NCI-H1105 (cell line): ENCODE results near the gene C2CD4D.
A peak's percentile ranks its signal among the peaks of the same experiment; 100 is the strongest.

ENCODE experiments used
- DNase-seq: peaks from one replicate; lab custom pipeline; 2025; lab: John Stamatoyannopoulos, UW

Gene C2CD4D

DNA sequence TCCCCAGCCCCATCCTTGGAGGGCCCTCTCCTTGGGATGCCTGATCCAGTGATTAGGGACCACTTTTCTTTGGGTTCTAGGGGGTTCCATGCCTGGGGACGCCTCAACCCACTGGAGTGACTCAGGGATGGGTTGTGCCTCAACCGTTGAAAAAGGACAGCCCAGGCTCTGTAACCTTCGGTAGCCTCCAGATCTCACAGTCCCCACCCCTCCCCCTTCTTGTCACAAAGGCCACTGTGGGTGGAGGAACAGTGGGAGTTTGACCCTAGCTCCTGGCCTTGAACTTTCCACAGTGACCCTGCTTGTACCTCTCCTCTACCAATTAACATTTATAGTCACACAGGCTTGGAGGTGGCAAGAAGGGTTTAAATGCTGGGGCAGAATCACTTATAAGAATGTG is 5.4 kb downstream of the C2CD4D start:
- no peak for DNase-seq

DNA sequence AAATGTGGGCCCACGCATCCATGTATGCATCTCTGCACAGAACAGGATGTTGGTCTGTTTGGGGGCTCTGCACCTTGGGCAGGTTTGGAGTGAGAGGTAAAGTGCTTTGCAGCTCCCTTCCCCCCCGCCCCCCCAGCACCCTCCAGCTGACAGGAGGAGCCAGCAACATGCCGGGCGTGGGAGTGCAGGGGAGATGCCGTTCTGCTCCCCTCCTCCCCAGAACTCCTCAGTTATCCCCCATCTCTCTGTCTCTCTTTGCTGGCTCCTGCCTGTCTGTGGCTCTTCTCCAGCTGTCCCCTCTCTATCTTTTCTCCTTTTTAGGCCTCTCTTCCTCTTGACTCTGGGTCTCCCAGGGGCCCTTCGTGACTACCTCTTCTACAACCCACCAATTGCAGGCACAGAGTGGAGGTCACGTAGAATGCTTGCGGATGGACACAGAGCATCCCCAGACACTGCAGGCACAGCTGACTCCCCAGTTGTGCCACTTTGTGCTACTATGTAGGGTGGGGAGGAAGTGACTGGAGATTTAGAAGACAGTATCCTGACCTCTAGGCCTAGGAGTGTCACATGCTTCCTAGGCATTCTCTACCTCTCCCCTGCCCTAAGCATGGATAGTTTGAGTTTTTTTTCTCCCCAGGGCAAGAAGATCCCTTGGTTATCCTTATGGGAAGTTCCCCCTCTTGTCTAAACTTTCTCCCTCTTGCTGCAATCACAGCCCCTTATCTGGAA is 6.3 kb downstream of the C2CD4D start:
- DNase-seq, result no peak

DNA sequence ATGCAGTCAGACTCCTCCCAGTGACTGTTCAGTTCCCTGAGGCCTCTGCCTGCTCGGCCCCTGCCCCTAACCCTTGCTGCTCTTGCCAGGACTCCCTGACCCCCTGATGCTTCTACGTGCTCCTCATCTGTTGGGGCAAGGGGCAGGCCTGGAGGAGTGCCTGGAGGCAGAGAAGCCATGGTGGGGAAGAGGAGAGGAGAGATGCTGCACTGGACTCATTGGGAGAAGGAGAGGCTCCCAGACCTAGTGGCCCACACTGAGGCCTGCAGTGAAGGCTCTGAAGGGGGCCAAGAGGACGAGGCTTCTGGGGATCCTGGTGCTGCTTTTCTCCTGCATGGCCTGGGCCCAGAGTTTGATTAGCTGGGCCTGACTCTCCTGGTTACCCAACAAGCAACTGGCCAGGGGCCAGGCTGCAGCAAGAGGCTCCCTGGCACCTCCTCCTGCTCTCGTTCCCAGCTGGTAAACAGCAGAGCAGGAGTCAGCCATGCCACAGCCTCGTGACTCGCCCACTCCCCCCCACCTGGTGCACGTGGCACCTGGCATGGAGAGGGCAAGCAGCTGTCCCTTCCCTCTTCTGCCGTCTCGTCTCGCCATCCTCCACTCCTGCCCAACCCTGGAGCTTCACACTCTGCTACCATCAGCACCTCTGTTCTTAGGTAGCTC is 7.2 kb downstream of the C2CD4D start:
- peak; percentile 91 for DNase-seq

DNA sequence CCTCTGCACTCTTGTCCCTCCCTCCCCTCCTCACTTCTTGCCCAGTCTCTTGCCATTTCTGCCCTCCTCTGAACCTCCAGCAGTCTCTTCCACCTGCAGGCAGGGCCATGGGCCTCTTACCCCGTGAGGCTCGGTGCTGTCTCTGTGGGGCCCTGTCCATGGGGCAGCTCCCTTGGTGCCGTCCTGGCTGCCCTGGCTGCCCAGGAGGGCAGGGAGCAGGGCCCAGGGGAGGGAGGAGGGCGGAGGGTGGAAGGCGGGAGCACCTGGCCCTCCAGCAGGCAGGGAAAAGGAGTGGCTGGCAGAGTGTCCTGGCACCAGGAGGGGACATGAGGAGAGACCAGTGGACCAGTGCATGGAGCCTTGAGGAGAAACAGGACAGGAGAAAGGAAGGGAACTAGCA is 8.0 kb downstream of the C2CD4D start, which contains the start of gene RORC:
RORC (minus strand) TSS at position 198 of the 400 bp plus-strand sequence; CDS start at position 160, 38 bp downstream.
- DNase-seq, result no peak

DNA sequence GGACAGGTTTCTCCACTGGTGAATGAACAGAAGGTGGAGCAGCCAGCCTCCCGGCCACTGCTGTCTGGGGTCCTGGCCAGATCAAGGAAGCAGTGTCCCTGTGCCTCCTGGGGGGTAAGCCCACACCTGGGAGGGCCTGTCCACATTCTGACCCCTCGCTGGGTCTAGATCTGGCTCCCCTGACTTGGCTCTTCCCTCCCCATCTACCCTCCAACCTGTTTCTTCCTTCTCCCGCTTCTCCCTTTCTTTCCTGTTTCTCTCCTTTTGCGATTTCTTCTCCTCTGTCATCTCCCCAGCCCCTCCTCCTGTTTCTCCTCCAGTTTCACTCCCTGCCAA is 8.4 kb downstream of the C2CD4D start:
- DNase-seq, result no peak

DNA sequence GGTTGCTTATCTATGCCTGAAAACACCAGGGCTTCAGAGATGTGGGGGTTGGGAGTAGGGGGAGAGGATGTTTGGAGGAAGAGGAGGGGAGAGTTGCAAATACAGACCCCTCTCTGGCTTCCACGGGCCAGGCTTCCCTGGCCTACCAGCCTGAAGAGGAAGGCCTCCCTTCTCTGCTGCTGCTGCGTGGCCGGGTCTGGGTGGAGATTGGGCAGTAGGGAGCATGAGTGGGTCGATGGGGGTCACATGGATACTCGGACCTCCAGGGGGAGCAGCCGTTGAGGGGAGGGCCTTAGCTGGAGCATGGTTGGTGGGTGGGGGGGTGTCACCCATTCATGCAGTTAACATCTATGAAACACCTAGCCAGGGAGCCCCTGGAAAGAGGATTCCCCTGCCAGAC is 9.6 kb downstream of the C2CD4D start:
- DNase-seq, result no peak

DNA sequence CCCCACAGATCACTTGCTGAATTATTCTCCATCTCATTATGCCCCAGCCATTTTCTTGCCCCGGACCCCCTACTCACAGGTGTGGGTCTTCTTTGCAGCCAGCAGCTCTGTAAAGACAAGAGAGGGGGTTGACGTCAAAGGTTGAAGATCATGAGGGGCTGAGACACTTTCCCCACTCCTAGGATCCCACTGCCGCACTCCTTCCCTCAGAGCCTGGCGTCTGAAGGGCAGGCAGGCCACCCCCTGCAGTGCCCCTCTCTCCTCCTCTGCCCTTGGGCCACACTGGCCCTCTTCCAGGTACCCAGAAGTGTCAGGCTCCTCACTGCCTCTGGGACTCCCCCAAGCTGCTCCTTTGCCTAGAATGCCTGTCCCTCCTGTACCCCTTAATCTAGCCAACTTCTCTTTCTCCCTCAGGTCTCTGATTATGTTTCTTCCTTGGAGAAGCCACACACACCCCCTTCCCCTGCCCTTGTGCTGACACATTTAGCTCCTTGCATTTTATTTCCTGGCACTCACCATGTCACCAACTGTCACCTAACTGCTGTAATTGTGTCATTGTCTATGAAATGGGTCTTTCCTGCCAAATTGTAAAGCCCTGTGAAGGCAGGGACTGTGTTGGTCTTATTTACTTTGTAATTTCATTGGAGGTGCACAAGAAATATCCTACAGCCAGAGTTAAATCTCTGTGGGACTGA is 10.1 kb downstream of the C2CD4D start:
- no peak for DNase-seq

DNA sequence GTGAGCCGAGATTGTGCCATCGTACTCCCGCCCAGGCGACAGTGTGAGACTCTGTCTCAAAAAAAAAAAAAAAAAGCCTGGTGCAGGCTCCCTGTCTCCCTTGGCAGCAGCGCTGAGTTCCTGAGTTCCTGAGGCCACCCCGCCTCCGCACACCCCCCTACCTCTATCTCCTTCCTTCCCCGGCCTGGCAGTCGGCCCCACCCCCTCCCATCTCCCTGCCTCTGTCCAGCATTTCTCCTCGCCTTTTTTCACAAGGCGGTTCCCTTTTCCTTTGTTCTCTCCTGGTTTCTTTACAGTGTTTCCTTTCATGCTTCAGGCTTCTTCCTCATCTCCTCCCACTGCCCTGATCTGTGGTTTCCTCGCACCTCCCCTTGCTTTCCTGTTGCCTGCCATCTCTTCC is 10.7 kb downstream of the C2CD4D start:
- DNase-seq, result no peak

DNA sequence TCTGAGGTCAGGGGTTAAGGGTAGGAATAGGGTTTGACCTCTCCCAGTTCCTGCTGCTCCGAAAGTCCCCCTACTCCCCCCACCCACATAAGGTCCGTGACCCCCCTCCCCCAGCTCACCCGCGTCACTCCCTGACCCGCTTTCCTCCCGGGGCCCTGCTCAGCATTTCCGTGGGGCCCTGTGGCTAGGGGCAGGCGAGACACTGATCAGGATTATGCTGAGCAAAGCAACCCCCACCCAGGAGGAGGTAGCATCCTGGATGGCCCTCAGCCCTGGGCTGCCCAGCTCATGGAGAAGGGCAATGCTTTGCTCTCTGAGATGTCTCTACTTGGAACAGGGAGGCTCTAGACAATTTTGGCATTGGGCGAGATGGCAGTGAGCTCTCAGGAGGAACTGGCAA is 11.8 kb downstream of the C2CD4D start:
- no peak for DNase-seq

DNA sequence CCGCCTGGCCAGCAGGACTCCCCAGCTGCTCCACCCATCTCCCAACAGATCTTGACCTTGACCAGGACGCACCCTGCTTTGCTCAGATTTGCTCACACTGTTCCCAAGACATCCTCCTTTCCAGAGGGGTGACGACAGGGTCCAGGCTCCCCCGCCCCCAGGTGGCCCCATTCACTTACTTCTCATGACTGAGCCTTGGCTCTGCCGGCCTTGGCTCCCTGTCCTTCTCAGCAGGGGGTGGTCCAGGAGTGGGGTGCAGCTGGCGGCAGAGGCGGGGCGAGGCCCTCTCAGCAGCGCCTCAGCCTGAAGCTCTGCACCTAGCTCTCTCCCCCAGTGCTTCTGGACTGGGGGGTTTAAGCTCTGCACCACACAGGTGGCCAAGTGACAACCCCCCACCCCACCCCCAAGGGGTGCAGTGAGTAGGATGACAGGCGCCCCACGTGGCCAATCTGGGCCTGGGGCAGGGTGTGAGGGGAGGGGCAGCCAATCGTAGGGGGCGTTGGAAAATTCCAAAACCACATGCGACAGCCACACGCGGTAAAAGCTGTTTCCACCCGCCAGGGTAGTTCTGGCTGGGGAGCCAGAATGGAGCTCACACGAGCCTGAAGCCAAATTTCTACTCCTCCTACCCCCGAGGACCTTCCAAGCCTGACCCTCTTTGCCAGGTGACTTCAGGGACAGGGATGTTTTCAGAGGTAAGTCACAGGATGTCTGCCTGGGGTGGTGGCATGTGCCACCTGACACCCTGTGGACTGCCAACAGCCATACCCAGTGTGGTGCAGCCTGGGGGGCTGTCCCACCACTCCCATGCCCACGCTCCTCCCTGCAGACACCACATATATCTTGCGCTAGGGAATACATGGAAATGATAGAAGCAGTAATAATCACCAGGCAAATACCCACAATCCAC is 13.6 kb downstream of the C2CD4D start:
- no peak for DNase-seq

DNA sequence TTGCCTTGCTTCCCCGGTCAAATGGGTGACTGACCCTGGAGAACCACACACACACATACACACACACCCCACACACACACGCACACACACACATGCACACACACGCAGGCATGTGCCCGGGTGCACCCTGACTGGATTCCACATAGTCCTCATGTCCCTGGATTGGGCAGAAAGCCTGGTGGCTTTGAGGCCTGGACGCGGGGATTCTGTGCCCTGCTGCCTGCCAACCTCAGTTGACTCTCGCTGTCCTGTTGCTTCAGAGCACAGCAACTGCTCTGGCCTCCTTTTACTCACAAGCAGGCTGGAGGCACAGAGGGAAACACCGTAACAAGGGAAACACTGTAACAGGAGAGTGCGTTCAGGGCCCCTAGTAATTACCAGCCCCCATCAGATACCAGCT is 14.4 kb downstream of the C2CD4D start:
- DNase-seq, result no peak

DNA sequence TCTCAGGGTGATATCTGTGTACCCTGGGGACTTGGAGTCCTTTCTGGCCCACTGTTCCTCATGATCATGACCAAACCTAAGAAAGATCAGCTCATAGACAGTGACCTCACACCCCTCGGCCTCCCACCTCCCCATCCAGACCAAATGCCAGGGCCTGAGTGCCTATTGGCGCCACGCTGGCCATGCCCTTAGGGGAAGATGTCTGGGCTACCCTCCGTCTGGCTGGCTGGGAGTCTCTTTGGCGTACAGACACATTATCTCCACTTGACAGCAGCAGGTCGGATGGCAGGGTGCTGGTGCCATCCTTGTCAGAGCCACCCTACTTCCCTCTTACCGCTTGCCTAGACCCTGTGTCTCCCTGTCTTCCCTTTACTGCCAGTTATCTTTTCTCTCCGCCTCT is 16.4 kb downstream of the C2CD4D start:
- DNase-seq, result no peak

DNA sequence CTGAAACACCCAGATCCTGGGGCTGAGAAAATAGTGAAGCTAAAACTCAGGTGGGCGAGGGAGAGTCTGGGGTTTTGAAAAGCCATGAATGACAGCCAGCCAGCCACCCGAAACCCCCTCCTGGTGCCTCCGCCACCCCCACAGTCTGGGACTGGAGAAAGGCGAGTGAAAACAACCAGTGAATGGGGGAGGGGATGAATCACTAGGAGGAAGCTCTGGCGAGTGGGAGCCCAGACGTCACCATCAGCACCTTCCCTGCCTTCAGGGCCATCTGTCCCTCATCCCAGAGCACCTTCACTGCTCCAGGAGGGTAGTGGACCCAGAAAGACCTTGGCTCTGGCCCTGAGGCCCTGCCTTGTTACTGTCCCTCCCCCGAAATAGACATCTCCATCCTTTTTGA is 17.2 kb downstream of the C2CD4D start:
- no peak for DNase-seq

DNA sequence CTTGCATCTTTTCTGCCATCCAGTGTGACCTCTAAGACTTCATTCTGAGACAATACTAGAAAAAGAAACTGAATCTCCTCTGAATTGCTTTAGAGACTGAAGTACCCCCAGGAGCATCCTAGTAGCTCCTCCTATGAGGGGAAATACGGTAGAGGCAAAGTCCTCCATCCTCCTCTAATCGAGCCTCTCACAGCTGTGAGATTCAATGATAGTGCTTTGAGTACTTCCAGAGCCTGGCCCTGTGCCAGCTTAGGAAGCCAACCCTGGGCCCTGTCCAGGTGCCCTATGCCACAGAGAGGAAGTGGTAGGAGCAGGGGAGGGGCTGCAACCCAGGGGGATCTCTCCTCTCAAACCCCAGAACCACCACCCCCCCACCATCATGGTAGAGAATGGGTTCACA is 18.7 kb downstream of the C2CD4D start:
- peak; percentile 82 for DNase-seq

DNA sequence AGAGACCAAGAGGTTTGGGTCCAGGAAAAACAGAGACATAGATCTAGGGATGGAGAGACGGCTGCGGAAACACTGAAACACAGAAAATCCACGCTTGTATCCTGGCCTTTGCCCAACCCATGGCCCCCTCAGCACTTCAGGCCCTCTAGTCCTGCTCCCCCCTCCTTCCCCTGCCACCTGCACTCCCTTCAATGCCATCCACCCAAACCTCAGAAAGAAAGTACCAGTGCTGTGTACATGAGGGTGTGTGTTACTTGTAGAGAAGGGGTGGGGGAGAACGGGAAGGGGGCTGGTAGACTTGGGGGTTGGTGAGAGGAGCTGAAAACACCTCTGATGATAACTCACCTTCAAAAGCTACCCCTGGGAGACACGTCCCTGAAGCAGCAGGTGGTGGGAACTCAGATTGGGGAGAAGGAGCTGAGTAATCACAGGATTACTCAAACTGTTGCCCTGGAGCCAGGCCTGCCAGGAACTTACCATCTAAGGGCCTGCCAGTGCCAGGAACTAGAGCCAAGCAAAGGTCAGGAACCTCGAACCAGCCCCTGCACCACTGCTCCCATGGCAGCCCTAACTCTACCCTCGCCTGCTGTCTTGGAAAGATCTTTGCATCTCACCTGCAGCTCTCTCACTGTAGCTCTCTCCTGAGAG is 19.5 kb downstream of the C2CD4D start:
- DNase-seq, result no peak

DNA sequence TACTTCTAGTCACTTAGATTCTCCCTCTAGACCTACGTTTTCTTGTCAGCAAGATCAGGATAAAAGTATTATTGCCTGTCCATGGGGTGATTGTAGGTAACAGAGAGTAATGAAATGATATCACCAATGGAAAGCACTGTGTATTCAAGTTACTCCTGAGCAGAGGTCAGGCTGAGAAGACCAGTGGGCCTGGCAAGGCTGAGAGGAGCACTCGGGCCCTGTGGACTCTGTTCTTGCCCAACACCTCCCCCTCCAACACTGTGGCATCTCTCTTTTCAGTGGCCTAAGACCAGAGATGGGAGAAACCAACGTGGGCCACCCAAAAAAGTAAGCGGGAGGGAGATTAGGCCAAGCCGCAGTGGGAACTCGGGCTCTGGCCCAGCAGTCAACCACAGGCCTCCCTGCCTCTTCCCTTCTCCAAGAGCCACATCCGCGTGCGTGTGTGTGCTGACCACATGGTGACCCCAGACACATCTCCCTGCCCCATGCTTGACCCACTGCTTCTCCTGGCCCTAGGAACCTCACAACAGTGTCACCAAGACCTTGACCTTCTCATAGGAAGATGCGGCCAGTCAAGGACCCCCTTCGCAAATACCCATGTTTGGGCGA is 20.3 kb downstream of the C2CD4D start:
- DNase-seq, result no peak

DNA sequence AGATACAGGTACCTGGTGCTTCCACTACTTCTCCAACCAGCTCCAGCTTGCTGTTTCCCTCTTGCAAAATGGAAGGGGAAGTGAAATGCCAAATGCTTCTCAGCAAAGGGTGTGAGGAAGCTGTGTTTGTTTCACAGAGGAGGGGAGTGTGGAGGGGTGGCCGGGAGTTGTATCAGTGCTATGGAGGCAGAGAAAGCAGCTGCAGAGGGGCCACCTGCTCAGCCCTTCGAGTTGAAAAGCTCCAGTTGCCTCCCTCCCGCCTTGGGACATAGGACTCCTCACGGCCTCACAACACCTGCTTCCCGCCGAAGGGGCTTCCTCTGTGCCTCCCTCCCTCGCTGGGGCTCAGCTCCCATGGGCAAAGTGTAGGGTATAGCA is 22.3 kb downstream of the C2CD4D start:
- no peak for DNase-seq

DNA sequence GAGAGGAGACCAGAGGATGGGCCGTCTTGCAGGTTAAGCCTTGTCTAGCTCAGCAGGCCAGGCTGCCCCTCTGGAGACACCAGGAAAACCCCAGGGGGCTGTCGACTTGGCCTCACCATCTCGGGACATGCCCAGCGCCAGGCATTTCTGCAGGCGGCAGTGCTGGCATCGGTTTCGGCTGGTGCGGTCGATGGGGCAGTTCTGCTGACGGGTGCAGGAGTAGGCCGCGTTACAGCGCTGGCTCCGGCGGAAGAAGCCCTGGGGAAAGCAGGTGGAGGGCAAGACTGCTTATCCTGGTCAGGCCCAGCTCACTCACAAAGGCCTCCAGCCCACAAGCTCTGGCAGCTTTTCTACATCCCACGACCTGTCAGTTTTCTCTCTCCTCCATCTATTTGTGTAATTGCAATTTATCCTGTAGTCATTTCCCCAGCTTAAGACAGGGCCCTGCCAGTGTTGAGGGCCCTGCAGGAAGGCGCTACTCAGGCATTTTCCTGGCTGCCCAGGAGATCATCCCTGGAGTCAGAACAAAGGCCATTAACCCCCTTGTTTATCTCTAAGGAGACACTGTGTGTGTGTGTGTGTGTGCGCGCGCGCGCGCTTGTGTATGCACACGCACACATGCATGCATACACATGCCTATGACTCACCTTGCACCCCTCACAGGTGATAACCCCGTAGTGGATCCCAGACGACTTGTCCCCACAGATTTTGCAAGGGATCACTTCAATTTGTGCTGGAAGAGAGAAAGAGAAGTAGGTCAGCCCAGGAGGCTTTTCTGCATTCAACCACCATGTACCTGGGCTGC is 22.9 kb downstream of the C2CD4D start:
- DNase-seq, result no peak

DNA sequence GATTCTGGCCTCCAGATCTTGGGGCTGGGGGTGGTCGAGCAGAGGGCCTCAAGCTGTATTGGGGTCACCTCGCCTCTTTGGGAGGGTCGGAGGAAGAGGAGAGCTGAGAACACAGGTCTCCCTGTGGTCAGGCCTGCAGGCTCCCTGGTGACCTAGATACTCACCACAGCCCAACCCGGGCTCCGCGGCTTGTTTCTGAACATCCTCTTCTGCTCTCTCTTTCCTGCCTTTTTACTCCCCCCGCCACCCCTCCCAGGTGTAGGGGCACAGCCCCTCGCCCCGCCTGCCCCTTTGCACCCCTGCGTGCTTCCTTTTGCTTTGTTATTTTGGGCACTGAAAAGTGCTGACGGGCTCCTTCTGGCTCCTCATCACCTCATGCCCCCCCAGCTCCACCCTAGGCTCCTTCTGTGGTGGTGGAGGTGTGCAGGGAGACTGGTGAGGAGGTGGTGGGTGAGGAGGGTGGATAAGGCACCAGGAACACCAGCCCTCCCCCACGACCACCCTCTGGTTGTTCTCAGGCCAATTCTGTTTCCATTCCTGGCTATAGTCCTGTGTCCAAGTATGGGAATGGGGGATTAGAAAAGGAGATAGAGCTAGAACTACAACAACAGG is 23.8 kb downstream of the C2CD4D start:
- no peak for DNase-seq

DNA sequence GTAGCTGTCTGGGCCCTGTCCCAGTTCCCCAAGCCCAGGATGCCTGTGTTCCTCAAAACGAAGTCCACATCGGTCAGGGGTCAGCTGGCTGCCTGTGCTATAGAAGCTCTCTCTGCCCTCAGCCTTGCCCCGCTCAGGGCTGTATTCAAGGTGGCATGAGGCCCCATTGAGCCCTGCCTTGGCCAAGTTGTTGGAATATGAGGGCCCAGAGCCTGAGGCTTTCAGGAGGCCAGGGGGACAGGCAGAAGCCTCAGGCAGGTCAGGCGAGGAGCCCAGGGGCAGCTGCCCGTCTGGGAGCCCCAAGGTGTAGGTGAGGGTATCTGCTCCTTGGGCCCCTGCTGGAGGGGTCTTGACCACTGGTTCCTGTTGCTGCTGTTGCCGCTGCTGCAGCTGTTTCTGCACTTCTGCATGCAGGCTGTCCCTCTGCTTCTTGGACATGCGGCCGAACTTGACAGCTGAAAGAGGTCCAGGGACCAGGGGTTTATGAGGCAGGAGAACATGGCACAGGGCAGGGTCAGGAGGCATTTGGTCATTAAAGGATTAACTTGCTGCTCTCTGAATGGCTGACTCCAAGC is 24.6 kb downstream of the C2CD4D start:
- no peak for DNase-seq
